ENCODE measurements around the gene MBOAT1. TPM values are rescaled to one million over a fixed set of nuclear protein-coding genes. Genes with fewer than 3 reads are reported as not detected.

Gene MBOAT1
- total RNA-seq, 1 donor from 2014 or later, result 8.5 TPM

GRCh38 chr6:20211941-20212391, 303 bp downstream of the MBOAT1 start:
- DNase-seq (no peak), ATAC-seq (peak; percentile 53)
- H3K9me3 ChIP-seq, result no peaks in the 10 kb centered on the region
- no peaks in the 10 kb centered on the region for H3K27me3 ChIP-seq
- H3K36me3 ChIP-seq, result no peaks in the 10 kb centered on the region
- peak overlapping the region; percentile 85 for H3K4me3 ChIP-seq
- peaks cover 22% of the 10 kb centered on the region for H3K4me1 ChIP-seq
- H3K27ac ChIP-seq, result peak overlapping the region; percentile 91
- TF ChIP-seq CTCF (IDR thresholded peaks at IDR 0.05), result no peak
- intact Hi-C loops (cut with DNase I), result no loop called here

GRCh38 chr6:20211037-20211940, 980 bp downstream of the MBOAT1 start:
- H3K4me1 ChIP-seq, result peaks cover 22% of the 10 kb centered on the region
- intact Hi-C loops (cut with DNase I), result no loop called here
- no peaks in the 10 kb centered on the region for H3K27me3 ChIP-seq
- H3K9me3 ChIP-seq, result no peaks in the 10 kb centered on the region
- H3K4me3 ChIP-seq, result peak overlapping the region; percentile 85
- H3K27ac ChIP-seq, result peak overlapping the region; percentile 91
- H3K36me3 ChIP-seq, result no peaks in the 10 kb centered on the region
- DNase-seq (no peak), ATAC-seq (peak; percentile 15)
- no peak for TF ChIP-seq CTCF (IDR thresholded peaks at IDR 0.05)

- TF ChIP-seq CTCF (IDR thresholded peaks at IDR 0.05), result no peak
- peak overlapping the region; percentile 40 for H3K27ac ChIP-seq
- intact Hi-C loops (cut with DNase I), result no loop called here
- ATAC-seq, result no peak
- H3K4me1 ChIP-seq, result peaks cover 26% of the 10 kb centered on the region
- no peak overlapping the region for H3K4me3 ChIP-seq
- no peaks in the 10 kb centered on the region for H3K9me3 ChIP-seq
- no peaks in the 10 kb centered on the region for H3K27me3 ChIP-seq
- DNase-seq, result no peak
- no peaks in the 10 kb centered on the region for H3K36me3 ChIP-seq
Measured at GRCh38 chr6:20210158-20210557, 2.1 kb downstream of the MBOAT1 start.

- Histone ChIP-seq H3K9me3 (no peaks in the 10 kb centered on the region), H3K27ac (no peak overlapping the region), H3K4me3 (no peak overlapping the region), H3K27me3 (no peaks in the 10 kb centered on the region), H3K4me1 (peaks cover 29% of the 10 kb centered on the region), H3K36me3 (no peaks in the 10 kb centered on the region)
- intact Hi-C loops (cut with DNase I), result no loop called here
- ATAC-seq (no peak), DNase-seq (no peak)
- no peak for TF ChIP-seq CTCF (IDR thresholded peaks at IDR 0.05)
Measured at GRCh38 chr6:20208687-20209378, 3.4 kb downstream of the MBOAT1 start.

GRCh38 chr6:20207088-20207418, 5.2 kb downstream of the MBOAT1 start:
- no peak for DNase-seq
- no peak overlapping the region for H3K4me3 ChIP-seq
- no peaks in the 10 kb centered on the region for H3K9me3 ChIP-seq
- no peak overlapping the region for H3K27ac ChIP-seq
- ATAC-seq, result no peak
- intact Hi-C loops (cut with DNase I), result no loop called here
- no peaks in the 10 kb centered on the region for H3K27me3 ChIP-seq
- TF ChIP-seq CTCF (IDR thresholded peaks at IDR 0.05), result no peak
- H3K4me1 ChIP-seq, result peaks cover 29% of the 10 kb centered on the region
- no peaks in the 10 kb centered on the region for H3K36me3 ChIP-seq
